Choroid plexus epithelial cell (primary cell): ENCODE data around the gene GNG2.

ENCODE experiments used
- DNase-seq: peaks from one replicate; pipeline ENCODE4 v3.0.0-alpha.2; 2010; ENCODE audit warnings: low read depth
- H3K4me3 ChIP-seq: 2 replicates; pipeline ENCODE4 v1.5.1; 2011; ENCODE audit warnings: low read depth, mild to moderate bottlenecking, control low read depth, low read length, moderate library complexity
- CTCF ChIP-seq: conservative IDR thresholded peaks from 2 replicates; pipeline ENCODE4 v1.5.1; 2011; ENCODE audit warnings: low read depth, mild to moderate bottlenecking, control low read depth, inconsistent platforms, low read length, moderate library complexity

The GNG2 gene

GRCh38 chr14:51862860-51863259 is 2.4 kb downstream of the GNG2 start:
- no peak for TF ChIP-seq CTCF
- DNase-seq: no peak
- no peak overlapping the region for H3K4me3 ChIP-seq

GRCh38 chr14:51865953-51866747 is 5.7 kb downstream of the GNG2 start:
- no peak for DNase-seq
- no peak for TF ChIP-seq CTCF
- no peak overlapping the region for H3K4me3 ChIP-seq

GRCh38 chr14:51867741-51868140 is 7.3 kb downstream of the GNG2 start:
- H3K4me3 ChIP-seq: no peak overlapping the region
- TF ChIP-seq CTCF: no peak
- no peak for DNase-seq

GRCh38 chr14:51868405-51868804 is 8.0 kb downstream of the GNG2 start:
- H3K4me3 ChIP-seq: no peak overlapping the region
- DNase-seq: no peak
- no peak for TF ChIP-seq CTCF

- DNase-seq: no peak
- no peak for TF ChIP-seq CTCF
Measured at GRCh38 chr14:51869411-51870100, 9.1 kb downstream of the GNG2 start.

GRCh38 chr14:51870606-51871005 is 10.2 kb downstream of the GNG2 start:
- no peak for DNase-seq
- no peak for TF ChIP-seq CTCF

More at GRCh38 chr14:51869411-51870100, 9.1 kb downstream of the GNG2 start:
- H3K4me3 ChIP-seq: no peak overlapping the region

More at GRCh38 chr14:51870606-51871005, 10.2 kb downstream of the GNG2 start:
- no peak overlapping the region for H3K4me3 ChIP-seq
